T-helper 1 cell treated with Interleukin-12 subunit alpha and Interleukin-12 subunit beta and Interleukin-4 antibody, amounts not matched to agents 30 ng/mL and 1 ng/mL, for 36 hours (primary cell): ENCODE results near the gene SLIT2. TPM values are rescaled to one million over a fixed set of nuclear protein-coding genes. Genes with fewer than 3 reads are reported as not detected.

Experiments
- intact Hi-C: fragments of 100-400 bp; cut with micrococcal nuclease; formaldehyde crosslinking; loops from one replicate; pipeline ENCODE4 v1.15.1; 2024
- total RNA-seq: library from RNA; stranded (reverse); gene quantifications from 2 replicates; pipeline ENCODE4 v1.2.3, GENCODE V29; 2022

Gene SLIT2
- total RNA-seq, 1 donor from 2014 or later, result not detected

DNA sequence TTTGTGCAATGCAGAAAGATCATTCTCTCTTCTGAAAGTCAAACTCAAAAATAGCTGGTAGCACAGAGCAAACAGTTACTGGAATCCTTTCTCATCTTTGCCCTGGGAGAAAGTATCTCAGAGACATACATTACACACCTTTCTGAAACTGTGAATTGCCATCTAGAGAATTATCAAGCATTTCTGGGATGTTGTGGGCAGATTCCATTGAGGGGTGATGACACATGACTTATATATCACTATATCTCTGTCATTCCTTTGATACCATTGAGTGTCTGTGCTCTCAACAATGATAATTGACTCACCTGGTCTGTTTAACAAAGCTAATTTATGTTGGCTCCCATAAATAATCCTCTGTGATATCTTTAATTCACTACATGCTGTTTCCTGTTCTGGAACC lies 13.0 kb downstream of the SLIT2 start:
- intact Hi-C loops, result no loop called here

DNA sequence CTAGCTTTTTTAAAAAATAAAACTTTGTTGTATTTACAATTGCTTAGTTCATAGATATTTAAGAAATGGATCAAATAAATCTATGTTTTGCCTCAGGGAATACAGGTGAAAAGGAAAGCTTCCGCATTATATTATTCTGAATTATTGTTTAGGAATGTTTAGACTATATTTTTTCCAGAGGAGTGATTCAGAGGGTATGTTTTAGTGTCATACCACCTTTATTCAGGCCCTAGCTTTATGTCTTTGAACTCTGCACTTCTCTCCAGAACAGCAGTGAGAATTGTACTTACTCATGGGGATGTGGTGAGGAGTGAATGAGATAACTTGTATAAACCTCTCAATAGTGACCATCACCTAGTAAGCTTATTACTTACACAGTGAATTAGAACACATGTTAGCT lies 14.0 kb downstream of the SLIT2 start:
- intact Hi-C loops, result no loop called here

- intact Hi-C loops, result no loop called here
Observed at GRCh38 chr4:20266215-20267082, 14.7 kb downstream of the SLIT2 start.

DNA sequence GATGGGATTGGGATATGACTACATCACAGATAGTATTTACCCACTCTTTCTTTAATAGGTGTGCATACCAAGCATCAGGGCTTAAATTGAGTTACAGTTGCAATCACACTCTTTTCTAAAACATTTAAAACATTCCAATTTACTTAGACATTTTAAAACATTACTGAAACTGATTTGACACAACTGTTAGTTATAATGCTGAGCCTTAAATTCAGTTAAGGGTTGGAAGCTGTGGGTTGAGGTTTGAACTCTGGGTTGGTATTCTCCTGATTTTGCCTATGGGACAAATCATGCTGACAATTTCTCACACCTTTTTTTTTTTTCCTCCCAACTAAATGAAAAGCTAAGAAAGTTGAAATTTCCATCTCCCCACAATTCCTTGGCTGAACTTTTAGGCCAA lies 16.3 kb downstream of the SLIT2 start:
- intact Hi-C loops, result no loop called here

DNA sequence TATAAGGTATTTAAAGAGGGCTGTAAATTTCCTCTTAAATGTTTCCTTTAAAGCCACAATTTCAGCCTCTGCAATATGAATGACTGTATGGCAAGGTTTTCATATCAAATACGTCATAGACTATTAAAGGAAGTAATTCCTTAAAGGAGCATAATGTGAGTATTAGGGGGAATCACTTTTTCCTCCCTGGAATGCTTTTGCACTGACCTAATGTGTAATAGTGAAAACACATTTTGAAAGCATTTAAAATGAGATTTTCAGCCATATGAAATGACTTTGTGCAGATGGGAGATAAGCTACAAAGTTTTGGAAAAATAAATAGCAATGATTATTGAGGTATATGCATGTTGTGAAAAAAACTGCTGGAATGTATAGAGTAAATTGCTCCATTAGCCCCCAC lies 17.6 kb downstream of the SLIT2 start:
- intact Hi-C loops, result no loop called here

GRCh38 chr4:20271950-20272349 lies 20.2 kb downstream of the SLIT2 start:
- intact Hi-C loops, result no loop called here

GRCh38 chr4:20272411-20272872 lies 20.7 kb downstream of the SLIT2 start:
- intact Hi-C loops, result no loop called here

- intact Hi-C loops, result no loop called here
Observed at GRCh38 chr4:20273793-20274192, 22.1 kb downstream of the SLIT2 start.

DNA sequence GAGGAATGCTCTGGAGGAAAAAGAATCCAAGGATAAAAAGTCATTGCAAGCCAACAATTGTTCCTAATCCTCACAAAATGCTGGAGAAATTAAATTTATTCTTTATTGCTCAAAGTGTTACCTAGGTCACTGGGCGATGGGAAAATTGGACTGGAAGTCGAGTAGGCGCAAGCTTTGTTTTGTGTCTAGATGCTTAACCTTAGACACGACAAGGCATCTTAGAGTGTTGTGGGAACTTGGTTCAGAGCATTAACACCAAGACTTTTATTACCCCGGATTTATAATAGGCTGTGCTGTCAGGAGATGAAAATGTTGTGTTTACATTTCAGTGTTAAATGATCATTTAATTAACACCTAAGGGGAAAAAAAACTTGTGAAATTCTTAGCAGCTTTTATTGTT lies 25.1 kb downstream of the SLIT2 start:
- intact Hi-C loops, result no loop called here

GRCh38 chr4:20278195-20278594 lies 26.5 kb downstream of the SLIT2 start:
- intact Hi-C loops, result no loop called here

DNA sequence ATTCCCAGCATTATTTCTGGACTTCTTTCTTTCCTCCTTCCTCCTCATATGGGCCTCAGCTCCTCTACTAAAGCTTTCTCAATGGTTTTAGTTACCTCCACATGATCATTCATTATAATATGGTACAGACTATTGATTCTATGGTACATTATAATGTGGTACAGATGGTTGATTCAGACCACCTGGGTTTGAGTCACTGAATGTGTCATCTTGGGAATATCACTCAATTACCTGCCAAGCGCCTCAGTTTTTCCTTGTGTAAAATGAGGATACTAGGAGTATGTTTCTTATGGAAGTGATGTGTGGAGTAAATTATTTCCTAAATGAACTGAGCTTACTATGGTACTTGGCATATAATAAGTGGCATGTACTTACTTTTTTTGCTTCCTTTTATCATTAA lies 27.7 kb downstream of the SLIT2 start:
- intact Hi-C loops, result no loop called here

DNA sequence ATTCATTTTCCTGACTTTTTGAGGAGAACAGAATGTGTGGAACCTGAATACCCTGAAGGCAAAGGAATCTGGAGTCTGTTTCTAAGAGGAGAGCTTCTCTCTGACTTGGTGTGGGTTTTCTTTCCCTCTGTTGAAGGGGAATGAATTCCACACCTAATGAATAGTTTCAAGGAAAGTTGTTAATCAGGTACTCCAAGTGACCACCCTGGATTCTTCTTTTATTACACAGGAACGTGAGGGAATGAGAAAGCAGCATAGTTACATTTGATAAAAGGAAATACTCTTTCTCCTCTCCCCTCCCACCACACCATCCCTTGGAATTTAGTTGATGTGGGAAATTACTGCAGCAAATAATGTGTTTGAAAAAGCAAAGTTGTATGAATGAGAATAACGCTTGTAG lies 29.7 kb downstream of the SLIT2 start:
- intact Hi-C loops, result no loop called here

DNA sequence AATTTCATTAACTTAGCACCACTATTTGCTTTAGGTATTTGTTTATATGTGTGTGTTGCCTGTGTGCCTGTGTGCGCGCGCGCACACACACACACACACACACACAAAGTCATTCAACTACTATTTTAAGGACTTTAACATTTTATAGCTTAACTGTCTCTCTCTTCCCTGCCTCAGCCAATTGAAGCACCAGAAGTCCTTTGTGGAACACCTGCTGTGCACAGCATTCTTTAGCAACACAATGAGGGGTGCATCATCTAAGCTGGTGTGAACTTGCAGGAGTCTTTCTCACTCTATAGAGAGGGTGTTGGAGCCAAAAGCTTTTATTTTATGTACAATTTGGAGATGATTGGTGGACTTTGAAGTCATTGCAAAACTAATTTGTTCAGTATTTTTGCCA lies 31.3 kb downstream of the SLIT2 start:
- intact Hi-C loops, result no loop called here

GRCh38 chr4:20284990-20285389 lies 33.3 kb downstream of the SLIT2 start:
- intact Hi-C loops, result no loop called here

DNA sequence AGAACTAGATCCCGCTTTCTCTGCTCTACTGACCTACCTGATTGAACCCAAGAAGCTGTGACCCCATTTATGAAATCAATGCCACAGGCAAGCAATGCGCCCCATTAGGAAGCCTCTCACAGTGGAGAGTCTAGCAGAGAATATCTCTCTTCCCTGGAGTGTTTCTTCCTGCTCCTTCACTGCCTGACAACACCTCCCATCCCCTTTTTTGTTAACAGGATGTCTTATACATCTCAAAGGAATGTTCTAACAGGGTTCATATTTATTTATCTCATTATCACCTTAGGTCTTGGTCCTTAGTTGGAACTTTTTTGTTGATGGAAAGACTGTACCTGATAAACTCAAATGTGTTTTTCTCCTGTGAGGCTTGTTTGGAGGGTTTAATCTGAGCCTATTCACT lies 35.5 kb downstream of the SLIT2 start:
- intact Hi-C loops, result no loop called here

GRCh38 chr4:20288047-20288650 lies 36.4 kb downstream of the SLIT2 start:
- intact Hi-C loops, result no loop called here

- intact Hi-C loops, result no loop called here
Observed at GRCh38 chr4:20288846-20289512, 37.3 kb downstream of the SLIT2 start.

- intact Hi-C loops, result no loop called here
Observed at GRCh38 chr4:20289782-20290181, 38.1 kb downstream of the SLIT2 start.

DNA sequence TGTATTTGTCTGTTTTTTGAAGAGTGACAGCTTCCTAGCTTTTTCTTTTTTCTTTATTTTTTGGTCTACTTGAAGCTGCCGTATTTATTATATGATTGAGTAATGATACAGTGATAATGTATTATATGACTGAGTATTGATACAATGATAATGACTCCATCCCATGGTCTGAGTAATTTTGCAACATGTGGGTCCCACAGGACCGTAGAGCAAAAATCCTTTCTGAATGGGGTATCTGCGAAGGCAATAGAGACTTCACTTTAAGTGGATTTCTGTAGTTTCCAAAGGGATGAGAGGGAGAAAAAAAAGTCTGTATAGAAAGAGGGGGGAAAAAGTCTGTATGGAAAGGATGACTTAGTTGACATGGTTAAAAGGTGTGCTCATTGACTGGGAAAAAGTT lies 41.0 kb downstream of the SLIT2 start:
- intact Hi-C loops, result no loop called here

DNA sequence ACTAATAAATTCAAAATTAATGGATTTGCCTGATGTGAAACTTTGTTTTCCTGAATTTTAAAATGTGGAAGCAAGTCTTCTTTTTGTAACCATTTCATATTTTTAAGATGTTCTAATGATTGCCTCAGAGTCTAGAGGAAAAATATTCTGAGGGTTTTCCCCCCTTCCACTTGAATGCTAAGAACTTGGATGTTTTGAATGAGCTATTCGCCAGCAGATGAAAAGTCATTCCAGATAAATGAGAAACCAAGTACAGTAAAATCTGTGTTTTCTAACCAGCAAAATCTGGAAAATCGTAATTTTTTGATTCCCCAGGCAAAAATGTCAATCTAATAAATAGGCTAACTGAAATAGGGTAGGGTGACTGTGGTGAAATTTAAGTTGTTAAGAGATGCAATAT lies 45.6 kb downstream of the SLIT2 start:
- intact Hi-C loops, result no loop called here

DNA sequence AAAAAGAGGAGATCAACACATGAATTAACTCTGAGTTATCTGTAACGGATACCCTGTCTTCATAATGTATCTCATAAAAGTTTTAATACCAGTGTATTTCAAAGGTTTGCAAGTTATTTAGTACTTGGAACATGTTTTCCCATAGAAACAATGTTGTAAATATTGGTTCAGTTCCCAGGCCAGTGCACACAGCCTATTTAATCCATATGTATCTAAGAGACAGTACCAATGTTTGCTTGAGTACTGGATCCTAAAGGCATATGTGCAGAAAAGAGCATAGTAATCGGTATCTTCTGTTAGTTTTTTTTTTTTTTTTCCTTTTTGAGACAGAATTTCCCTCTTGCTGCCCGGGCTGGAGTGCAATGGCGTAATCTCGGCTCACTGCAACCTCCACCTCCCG lies 46.1 kb downstream of the SLIT2 start:
- intact Hi-C loops, result no loop called here

GRCh38 chr4:20298455-20298854 lies 46.8 kb downstream of the SLIT2 start:
- intact Hi-C loops, result no loop called here
